HG02852 (cell line): Measurements from ENCODE around the gene GPM6B.
"Not testable (repeated sequence)": the region's sequence is repeated elsewhere in the genome, so short reads cannot be mapped to it uniquely, and the experiment has no call there.

ENCODE experiments used
- ATAC-seq: cut with Tn5 transposase; IDR thresholded peaks from one replicate; pipeline ENCODE4 v1.9.1; 2021; ENCODE audit warnings: mild to moderate bottlenecking, moderate library complexity; ENCODE audit not compliant: unreplicated experiment

The GPM6B gene

DNA sequence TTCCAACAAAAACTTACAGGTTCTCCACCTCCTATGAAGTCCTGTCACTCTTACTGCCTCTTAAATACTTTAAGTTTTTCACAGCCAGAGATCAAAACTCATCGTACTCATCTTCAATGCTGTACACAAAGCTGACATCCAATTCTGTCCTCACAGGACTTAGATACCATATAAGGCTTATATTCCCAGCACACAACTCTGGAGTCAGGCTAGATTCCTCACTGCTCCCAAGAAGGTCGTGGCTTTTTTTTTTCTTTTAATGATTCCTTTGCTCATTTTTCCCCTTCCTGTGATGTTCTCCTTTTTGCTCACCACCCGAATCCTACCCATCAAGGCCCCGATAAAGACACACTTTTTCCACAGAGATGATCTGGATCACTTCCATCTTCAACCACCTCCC is 83.4 kb downstream of the GPM6B start:
- ATAC-seq = no peak

GRCh38 chrX:13732246-13733067 is 84.4 kb downstream of the GPM6B start:
- ATAC-seq = no peak

GRCh38 chrX:13730523-13730922 is 86.4 kb downstream of the GPM6B start:
- not testable (repeated sequence) for ATAC-seq

DNA sequence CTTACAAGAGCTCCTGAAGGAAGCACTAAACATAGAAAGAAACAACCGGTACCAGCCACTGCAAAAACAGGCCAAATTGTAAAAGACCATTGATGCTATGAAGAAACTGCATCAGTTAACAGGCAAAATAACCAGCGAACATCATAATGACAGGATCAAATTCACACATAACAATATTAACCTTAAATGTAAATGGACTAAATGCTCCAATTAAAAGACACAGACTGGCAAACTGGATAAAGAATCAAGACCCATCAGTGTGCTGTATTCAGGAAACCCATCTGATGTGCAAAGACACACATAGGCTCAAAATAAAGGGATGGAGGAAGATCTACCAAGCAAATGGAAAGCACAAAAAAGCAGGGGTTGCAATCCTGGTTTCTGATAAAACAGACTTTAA is 90.3 kb downstream of the GPM6B start:
- ATAC-seq = not testable (repeated sequence)

GRCh38 chrX:13724878-13725277 is 92.0 kb downstream of the GPM6B start:
- ATAC-seq = not testable (repeated sequence)

GRCh38 chrX:13721819-13722519 is 94.9 kb downstream of the GPM6B start:
- no peak for ATAC-seq

- ATAC-seq = no peak
Observed at GRCh38 chrX:13721371-13721770, 95.5 kb downstream of the GPM6B start.
